ENCODE measurements around the gene DDRGK1.

The DDRGK1 gene

DNA sequence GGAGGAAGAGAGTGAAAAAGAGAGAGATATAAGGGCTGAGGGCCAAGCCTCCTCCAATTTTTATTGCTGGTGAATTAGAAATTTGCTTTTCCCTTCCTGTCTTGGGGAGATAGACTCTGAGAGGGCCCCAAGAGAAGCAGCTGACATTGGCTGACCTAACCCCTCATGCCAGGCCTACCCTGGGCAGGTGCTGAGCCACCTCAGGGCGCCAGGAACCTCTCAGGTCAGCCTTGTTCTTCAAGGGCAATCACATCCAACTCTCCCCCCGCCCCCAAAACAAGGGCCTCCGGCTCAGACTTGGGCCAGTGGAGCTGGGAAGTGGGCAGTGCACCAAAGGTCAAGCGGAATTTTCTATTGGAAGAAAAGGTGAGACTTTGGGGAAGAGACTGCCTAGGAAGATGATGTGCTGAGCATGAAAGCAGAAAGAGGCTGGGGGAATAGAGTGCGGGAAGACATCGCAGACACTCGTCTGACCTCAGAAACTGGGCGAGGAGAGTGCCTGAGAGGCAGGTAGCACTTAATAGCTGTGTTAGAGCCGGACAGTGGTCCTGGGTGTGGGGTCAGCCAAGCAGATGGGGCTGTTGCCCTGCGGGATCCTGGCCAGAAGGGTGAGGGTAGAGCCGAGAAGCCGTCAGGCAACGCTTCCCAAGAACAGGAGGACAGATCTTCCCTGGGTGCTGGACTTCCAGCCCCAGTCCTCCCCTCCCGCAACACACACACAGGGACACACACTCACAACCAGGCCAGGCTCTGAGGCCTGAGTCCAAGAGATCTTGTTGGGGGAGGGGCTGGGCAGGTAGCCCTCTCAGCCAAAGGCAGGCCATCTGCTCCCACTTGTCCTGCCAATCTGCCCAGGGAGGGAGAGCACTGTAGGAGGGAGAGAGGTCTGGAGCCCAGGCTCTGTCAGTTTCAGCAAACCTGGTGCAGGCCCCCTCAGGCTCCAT, 41.1 kb downstream of the DDRGK1 start:
- peak overlapping the region; percentile 59 to 89 (median 82) for H3K27ac Mint-ChIP-seq
- peak overlapping the region in 1 of 3 experiments; percentile 24 for H3K4me3 Mint-ChIP-seq
- TF ChIP-seq, protein P1, sequence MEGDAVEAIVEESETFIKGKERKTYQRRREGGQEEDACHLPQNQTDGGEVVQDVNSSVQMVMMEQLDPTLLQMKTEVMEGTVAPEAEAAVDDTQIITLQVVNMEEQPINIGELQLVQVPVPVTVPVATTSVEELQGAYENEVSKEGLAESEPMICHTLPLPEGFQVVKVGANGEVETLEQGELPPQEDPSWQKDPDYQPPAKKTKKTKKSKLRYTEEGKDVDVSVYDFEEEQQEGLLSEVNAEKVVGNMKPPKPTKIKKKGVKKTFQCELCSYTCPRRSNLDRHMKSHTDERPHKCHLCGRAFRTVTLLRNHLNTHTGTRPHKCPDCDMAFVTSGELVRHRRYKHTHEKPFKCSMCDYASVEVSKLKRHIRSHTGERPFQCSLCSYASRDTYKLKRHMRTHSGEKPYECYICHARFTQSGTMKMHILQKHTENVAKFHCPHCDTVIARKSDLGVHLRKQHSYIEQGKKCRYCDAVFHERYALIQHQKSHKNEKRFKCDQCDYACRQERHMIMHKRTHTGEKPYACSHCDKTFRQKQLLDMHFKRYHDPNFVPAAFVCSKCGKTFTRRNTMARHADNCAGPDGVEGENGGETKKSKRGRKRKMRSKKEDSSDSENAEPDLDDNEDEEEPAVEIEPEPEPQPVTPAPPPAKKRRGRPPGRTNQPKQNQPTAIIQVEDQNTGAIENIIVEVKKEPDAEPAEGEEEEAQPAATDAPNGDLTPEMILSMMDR (IDR thresholded peaks at IDR 0.05; ENCODE audit: unreplicated experiment in 3 of 3): no peak
- H3K27me3 Mint-ChIP-seq (ENCODE audit: low read depth): peaks cover 10% of the 10 kb centered on the region
- H3K4me1 Mint-ChIP-seq: peaks cover 32% of the 10 kb centered on the region
- H3K9me3 Mint-ChIP-seq: no peaks in the 10 kb centered on the region
- H3K36me3 Mint-ChIP-seq (ENCODE audit: low read depth): no peaks in the 10 kb centered on the region

DNA sequence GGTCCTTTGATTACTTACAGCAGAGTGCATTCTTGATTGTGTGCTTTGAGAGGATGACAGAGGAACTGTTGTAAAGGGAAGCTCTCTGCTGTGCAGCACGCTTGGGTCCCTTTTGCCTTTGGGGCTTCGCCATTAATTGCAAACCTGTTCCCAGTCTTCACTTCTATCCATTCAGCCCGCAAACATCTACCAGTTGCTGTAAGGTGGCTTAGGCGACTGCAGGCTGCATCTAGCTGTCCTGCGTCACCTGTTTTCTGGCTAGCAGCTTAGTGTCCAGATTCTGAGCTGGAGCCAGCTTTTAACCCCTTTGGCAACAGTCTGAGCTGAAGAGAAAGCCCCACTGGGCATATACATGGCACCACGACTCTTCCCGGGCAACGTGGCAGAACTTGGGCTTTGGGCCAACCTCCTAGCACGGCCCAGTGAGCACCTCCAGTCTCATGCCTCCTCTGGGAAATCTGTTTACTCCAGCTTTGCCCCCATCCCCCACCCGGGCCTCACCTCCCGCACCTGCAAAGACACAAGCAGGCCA, 42.3 kb downstream of the DDRGK1 start:
- peaks cover 3% of the 10 kb centered on the region for H3K27me3 Mint-ChIP-seq (ENCODE audit: low read depth)
- peak overlapping the region; percentile 27 to 78 (median 70) for H3K4me3 Mint-ChIP-seq
- H3K4me1 Mint-ChIP-seq: peaks cover 44% of the 10 kb centered on the region
- no peaks in the 10 kb centered on the region for H3K36me3 Mint-ChIP-seq (ENCODE audit: low read depth)
- peak overlapping the region; percentile 59 to 89 (median 82) for H3K27ac Mint-ChIP-seq
- TF ChIP-seq, protein P1 (IDR thresholded peaks at IDR 0.05; ENCODE audit: unreplicated experiment in 3 of 3): no peak
- no peaks in the 10 kb centered on the region for H3K9me3 Mint-ChIP-seq

DNA sequence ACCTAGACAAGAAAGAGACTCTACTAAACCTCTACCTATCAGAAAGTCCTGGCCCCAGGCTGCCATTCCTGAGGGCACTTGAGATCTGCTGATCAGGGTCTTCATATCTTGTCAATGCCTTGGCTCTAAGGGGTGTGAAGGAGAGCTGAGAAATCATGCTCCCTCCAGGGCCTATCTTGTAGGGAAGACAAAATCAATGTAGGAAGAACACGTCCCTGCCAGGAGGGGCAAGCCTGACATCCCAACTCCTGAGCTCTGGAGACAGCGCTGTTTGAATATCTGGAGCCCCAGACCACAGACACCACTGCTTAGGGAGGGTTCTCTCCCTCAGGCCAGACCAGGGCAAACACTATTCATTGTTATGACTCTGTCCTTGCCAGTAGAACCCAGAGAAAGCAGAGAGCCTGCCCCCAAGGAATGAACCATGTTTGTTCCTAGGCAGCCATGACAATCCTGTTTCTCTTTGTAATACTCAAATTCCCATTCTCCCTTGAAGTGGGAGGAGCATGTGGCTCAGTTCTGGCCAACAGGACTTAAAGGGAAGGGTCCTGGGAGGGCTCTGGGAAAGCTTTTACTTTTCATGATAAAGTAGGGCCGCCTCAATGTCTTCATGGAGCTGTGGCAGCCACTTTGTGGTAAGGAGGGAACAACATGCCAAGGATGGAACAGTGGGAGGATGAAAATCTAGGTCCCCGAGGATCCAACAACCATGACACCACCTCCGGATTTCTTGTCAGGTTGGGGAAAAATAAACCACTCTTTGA, 43.0 kb downstream of the DDRGK1 start:
- no peaks in the 10 kb centered on the region for H3K9me3 Mint-ChIP-seq
- TF ChIP-seq, protein P1 (IDR thresholded peaks at IDR 0.05; ENCODE audit: unreplicated experiment in 3 of 3): no peak
- H3K4me1 Mint-ChIP-seq: peaks cover 50% of the 10 kb centered on the region
- peaks cover 3% of the 10 kb centered on the region for H3K27me3 Mint-ChIP-seq (ENCODE audit: low read depth)
- no peaks in the 10 kb centered on the region for H3K36me3 Mint-ChIP-seq (ENCODE audit: low read depth)
- peak overlapping the region; percentile 59 to 89 (median 82) for H3K27ac Mint-ChIP-seq
- H3K4me3 Mint-ChIP-seq: peak overlapping the region; percentile 61 to 78 (median 70)

DNA sequence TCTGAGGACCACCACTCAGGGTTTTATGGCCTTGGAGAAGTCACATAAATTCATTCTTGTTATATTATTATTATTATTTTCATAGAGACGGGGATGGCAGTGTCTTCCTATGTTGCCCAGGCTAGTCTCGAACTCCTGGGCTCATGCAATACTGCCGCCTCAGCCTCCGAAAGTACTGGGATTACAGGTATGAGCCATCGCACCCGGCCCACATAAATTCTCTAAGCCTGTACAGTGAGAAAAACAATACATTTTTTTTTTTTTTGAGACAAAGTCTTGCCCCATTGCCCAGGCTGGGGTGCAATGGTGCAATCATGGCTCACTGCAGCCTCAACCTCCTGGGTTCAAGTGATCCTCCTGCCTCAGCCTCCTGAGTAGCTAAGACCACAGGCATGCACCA, 44.1 kb downstream of the DDRGK1 start:
- TF ChIP-seq, protein P1 (IDR thresholded peaks at IDR 0.05; ENCODE audit: unreplicated experiment in 3 of 3): no peak
- H3K27ac Mint-ChIP-seq: no peak overlapping the region
- H3K4me3 Mint-ChIP-seq: peak overlapping the region; percentile 8 to 78 (median 47)
- H3K9me3 Mint-ChIP-seq: no peaks in the 10 kb centered on the region
- H3K4me1 Mint-ChIP-seq: peaks cover 57% of the 10 kb centered on the region
- H3K36me3 Mint-ChIP-seq (ENCODE audit: low read depth): no peaks in the 10 kb centered on the region
- H3K27me3 Mint-ChIP-seq (ENCODE audit: low read depth): no peaks in the 10 kb centered on the region

DNA sequence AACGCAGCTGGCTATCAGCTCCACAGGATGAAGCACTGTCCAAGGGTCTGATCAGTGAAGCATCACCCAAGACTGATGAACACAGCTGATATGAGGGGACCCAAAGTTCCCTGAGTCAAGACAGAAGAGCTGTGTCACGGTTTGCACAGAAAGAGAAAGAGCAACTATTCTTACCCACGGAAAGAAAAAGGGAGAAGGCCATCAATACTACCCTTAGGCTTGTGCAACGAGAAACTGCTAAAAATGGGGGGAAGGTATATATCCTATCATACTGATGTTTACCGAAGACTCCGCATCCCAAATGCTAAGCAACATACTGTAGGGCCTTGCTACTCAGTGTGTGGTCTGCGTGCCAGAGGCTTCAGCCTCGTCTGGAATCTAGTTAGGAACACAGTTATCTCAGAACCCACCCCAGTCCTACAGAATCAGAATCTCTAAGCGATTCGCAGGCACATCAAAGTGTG, 45.5 kb downstream of the DDRGK1 start:
- Mint-ChIP-seq H3K36me3 (ENCODE audit: low read depth) (peaks cover 2% of the 10 kb centered on the region), H3K9me3 (no peaks in the 10 kb centered on the region), H3K27ac (peak overlapping the region; percentile 94 to 99 (median 94)), H3K27me3 (ENCODE audit: low read depth) (no peaks in the 10 kb centered on the region), H3K4me1 (peaks cover 53% of the 10 kb centered on the region), H3K4me3 (peak overlapping the region; percentile 91 to 97 (median 97))
- TF ChIP-seq, protein P1 (IDR thresholded peaks at IDR 0.05; ENCODE audit: unreplicated experiment in 3 of 3): no peak
